ENCODE results near the gene OIP5. TPM values are rescaled to one million over a fixed set of nuclear protein-coding genes. Genes with fewer than 3 reads are reported as not detected.

The OIP5 gene
- total and polyA plus RNA-seq, 2 of the 4 experiments (the other 2 are of a cell fraction) = 4.1 to 5.5 TPM

- Histone ChIP-seq H3K27me3 (ENCODE audit: control insufficient read depth, insufficient read depth, low read length) (no peaks in the 10 kb centered on the region), H3K4me1 (ENCODE audit: control insufficient read depth, insufficient read depth, low read length) (no peaks in the 10 kb centered on the region), H2BK5ac (ENCODE audit: low read depth, low read length, poor library complexity, severe bottlenecking) (no peak overlapping the region), H3K4me3 (ENCODE audit: insufficient read depth, low read depth, low read length) (no peak overlapping the region), H4K5ac (ENCODE audit: low read depth, low read length) (no peak overlapping the region), H2BK15ac (ENCODE audit: low read depth, low read length) (no peak overlapping the region), H3K56ac (ENCODE audit: extremely low read depth, insufficient read depth, low read length) (no peak overlapping the region), H3K23ac (ENCODE audit: low read depth, low read length) (no peak overlapping the region), H2AK9ac (replicated peaks; ENCODE audit: low read depth, low read length, poor library complexity) (no peak overlapping the region), H4K20me1 (ENCODE audit: insufficient read depth, low read length) (no peaks in the 10 kb centered on the region), H3K9ac (ENCODE audit: low read depth, low read length) (no peak overlapping the region), H3K9me3 (ENCODE audit: control insufficient read depth, insufficient read depth, low read length) (no peaks in the 10 kb centered on the region), H2BK120ac (ENCODE audit: low read depth, low read length) (no peak overlapping the region), H3K79me1 (ENCODE audit: low read depth in 1 of 2, low read length in 2 of 2) (peaks cover 29 to 58% of the 10 kb centered on the region in 2 experiments), H2AK5ac (ENCODE audit: low read depth, low read length) (no peak overlapping the region), H3K9me1 (ENCODE audit: insufficient read depth, low read length) (no peaks in the 10 kb centered on the region; the same call in 1 of the 2 replicates), H3K14ac (replicated peaks; ENCODE audit: low read depth, low read length) (no peak overlapping the region), H3K27ac (ENCODE audit: insufficient read depth, low read length) (no peak overlapping the region), H4K91ac (ENCODE audit: insufficient read depth, low read depth, low read length) (no peak overlapping the region), H2AFZ (replicated peaks; ENCODE audit: low read length, poor library complexity) (no peak overlapping the region), H4K8ac (ENCODE audit: low read depth in 2 of 2, low read length in 2 of 2) (no peak overlapping the region), H3K4me2 (ENCODE audit: low read depth, low read length) (no peak overlapping the region), H3K36me3 (ENCODE audit: control insufficient read depth, insufficient read depth, low read length) (peaks cover 7% of the 10 kb centered on the region), H3K4ac (ENCODE audit: low read depth, low read length) (no peak overlapping the region), H2BK20ac (ENCODE audit: low read depth, low read length) (no peak overlapping the region), H3K18ac (ENCODE audit: low read depth, low read length) (no peak overlapping the region)
- BruUV-seq (replicated peaks) = no TSS peak
- WGBS, 2 experiments (ENCODE audit: extremely low coverage in 2 of 2, insufficient read length in 1 of 2) = no CpG with 5 or more reads among the region's 5 CpGs
- DNase-seq (no peak), ATAC-seq (ENCODE audit: low read depth) (no peak)
- dilution Hi-C loops (cut with HindIII; ENCODE audit: low sequenced_read_pairs, unreplicated experiment) = no loop called here
- in situ Hi-C loops (cut with MboI; ENCODE audit: low sequenced_read_pairs) = no loop called here
- intact Hi-C loops (cut with micrococcal nuclease) = no loop called here
- TF ChIP-seq MAZ (IDR thresholded peaks at IDR 0.05; ENCODE audit: borderline replicate concordance, low read depth, low read length) = no peak
- no peak for TF ChIP-seq POLR2A (IDR thresholded peaks at IDR 0.05; ENCODE audit: low read depth, low read length)
- POLR2A ChIA-PET (ENCODE audit: unreplicated experiment) = no interaction called here
- CTCF ChIA-PET = no interaction called here
Measured at GRCh38 chr15:41347236-41347635, 14.8 kb upstream of the OIP5 start.
